H1 (cell line): ENCODE data around the gene MRM1. TPM values are rescaled to one million over a fixed set of nuclear protein-coding genes. Genes with fewer than 3 reads are reported as not detected.
A peak's percentile ranks its signal among the peaks of the same experiment; 100 is the strongest.

ENCODE experiments used
- TBP ChIP-seq: IDR thresholded peaks from 2 replicates; pipeline ENCODE4 v1.6.1; 2011; ENCODE audit warnings: low read depth, low read length, improper control_type of control experiment
- polyA plus RNA-seq, 7 experiments: library from polyadenylated mRNA; depleted of rRNA in 3 of 7; stranded (reverse) in 5 of 7; unstranded in 2 of 7; fragments of >200 nt in 5 of 7; fragments of 200-250 nt in 2 of 7; gene quantifications; 1 replicate in 5 of 7; 2 replicates in 1 of 7; 4 replicates in 1 of 7; pipeline versions ENCODE4 v1.2.1 to v1.2.3, GENCODE V29; 2011 to 2013; ENCODE audit warnings: missing spikeins in 2 of 7, mixed read lengths in 2 of 7
- total RNA-seq: library from RNA; stranded (reverse); fragmentation: NEBNext Ultra II Directional; extraction: Animal tissue kit (Norgen Biotek cat#: 25700); gene quantifications from 2 replicates; pipeline ENCODE4 v1.2.1, GENCODE V29; 2021

The MRM1 gene
- total and polyA plus RNA-seq, 2 of the 8 experiments (the other 6 are each of a cell fraction or from before 2014, with no cell fraction given), result 9.9 to 11.2 TPM

- TF ChIP-seq TBP, result peak; percentile 35; the same call in 1 of the 2 replicates
Measured at GRCh38 chr17:36591434-36592315, 9.7 kb upstream of the MRM1 start, which contains the start of gene DHRS11 (continued).
